NCI-H128 (cell line): ENCODE measurements around the gene PIEZO2.

Source experiments
- DNase-seq: peaks from one replicate; lab custom pipeline; 2025; ENCODE audit not compliant: unreplicated experiment; lab: John Stamatoyannopoulos, UW

PIEZO2 gene

DNA sequence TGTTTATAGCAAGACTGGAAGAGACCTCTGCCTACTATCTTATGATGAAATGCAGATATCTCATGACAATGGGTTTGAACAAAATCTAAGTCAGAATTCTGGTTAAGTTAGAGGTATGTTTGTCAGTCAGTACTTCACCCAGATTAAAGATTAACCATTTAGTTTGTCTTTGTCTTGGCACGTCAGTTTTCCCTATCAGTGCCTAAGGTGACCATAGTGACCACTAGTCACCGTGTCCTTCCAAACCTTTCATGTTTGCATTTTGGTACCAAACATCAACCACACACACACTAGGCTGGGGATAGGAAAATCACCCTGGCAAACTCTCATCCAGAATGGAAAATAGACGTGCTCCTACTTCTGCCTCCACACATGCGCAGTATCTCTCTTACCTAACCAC lies 248.9 kb downstream of the PIEZO2 start:
- DNase-seq: no peak

GRCh38 chr18:10899481-10899880 lies 249.9 kb downstream of the PIEZO2 start:
- DNase-seq: no peak

DNA sequence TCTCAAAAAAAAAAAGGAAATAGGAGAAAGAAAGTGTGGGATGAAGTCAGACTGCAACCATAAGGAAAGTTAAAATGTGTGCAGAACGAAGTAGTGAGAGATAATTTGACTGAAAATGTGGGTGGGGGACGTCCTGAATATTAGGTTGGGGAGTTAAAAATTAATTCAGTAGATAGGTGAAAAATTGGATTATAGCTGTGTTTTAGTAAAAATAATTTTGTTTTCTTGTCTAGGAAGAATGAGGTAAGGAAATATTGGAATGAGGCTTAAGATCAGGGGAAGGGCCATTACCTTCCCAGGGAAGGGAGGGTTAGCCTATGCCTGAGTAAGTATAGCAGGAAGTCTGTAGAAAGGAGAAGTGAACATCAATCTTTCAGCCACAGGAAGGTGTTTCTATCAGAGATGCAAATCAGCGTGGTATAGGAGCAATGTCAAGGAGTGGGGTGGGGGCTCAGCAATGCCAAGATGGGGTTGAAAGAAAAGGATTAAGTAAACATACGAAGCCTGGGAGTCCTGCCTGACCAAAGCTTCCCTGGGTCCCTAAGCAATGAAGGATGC lies 250.9 kb downstream of the PIEZO2 start:
- no peak for DNase-seq

DNA sequence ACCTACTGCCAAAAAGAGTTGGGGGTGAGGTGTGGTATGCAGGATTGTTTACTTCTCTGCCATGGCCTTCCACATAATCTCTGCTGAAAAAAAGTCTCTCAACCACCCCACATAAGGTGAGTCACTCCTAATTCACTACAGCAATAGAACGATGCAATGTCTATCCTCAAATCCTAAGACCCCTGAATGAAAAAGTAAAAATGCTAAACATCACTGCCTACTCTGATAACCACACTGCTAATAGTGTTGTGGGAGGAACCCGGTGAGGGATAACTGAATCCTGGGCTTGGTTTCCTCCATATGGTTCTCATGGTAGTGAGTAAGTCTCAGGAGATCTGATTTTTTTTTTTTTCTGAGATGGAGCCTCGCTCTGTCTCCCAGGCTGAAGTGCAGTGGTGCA lies 252.5 kb downstream of the PIEZO2 start:
- no peak for DNase-seq

GRCh38 chr18:10895976-10896375 lies 253.4 kb downstream of the PIEZO2 start:
- DNase-seq: no peak

GRCh38 chr18:10894501-10894900 lies 254.9 kb downstream of the PIEZO2 start:
- no peak for DNase-seq

GRCh38 chr18:10893761-10894160 lies 255.6 kb downstream of the PIEZO2 start:
- no peak for DNase-seq

DNA sequence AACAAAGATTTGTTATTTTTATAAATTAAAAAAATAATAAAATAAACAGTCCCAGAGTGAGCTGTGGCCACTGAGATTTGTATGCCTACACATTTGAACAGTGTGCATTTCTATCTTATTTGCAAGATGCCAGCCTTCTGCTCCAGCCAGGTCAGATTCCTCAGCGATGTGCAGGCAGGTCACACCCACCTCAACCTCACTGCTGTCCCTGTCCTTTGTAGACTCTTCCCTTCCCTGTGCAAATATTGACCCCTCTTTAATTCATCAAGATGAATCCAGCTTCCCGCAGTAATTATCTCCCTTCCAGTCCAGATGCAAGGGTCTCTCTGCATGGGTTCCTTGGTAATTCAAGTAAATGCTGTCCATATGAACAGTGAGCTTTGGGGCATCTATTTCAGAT lies 256.2 kb downstream of the PIEZO2 start:
- no peak for DNase-seq

DNA sequence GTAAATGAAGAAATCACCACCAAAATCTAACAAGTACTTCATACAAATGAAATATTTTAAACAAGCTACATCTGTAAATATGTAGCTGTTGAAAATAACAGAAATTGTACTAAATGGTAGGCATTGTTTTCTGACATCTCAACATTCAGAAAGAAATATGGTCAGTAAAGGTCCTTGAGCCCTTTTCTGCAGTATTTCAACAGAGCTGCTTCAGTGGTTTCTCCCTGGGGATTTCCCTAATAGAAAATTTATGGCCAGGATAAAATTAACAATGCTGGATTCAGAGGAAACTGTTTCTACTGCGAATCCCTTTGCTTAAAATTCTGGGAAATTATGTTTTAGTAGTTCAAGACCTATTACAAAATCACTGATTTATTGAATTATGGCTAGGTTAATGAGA lies 256.6 kb downstream of the PIEZO2 start:
- DNase-seq: no peak

DNA sequence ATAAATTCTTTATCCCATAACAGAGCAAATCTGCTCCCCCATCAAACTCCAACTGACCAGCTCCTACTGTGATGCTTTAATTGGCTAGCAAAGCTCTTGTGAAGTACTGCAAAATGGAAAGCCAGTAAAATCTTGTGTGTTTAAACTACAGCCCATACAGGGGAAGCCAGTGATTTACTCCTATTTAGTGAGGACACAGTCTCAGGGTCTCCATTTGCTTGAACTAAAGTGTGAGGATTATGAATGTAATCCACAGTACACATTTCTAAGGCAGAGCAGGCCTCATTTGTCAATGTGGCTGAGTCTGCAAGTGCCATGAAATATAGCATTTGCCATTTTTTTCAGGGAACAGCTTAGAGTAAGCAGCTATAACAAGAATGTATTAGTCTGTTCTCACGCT lies 259.3 kb downstream of the PIEZO2 start:
- no peak for DNase-seq

- DNase-seq: no peak
Observed at GRCh38 chr18:10878703-10879102, 270.7 kb downstream of the PIEZO2 start.

GRCh38 chr18:10877987-10878386 lies 271.4 kb downstream of the PIEZO2 start:
- no peak for DNase-seq

- no peak for DNase-seq
Observed at GRCh38 chr18:10875811-10876210, 273.6 kb downstream of the PIEZO2 start.

DNA sequence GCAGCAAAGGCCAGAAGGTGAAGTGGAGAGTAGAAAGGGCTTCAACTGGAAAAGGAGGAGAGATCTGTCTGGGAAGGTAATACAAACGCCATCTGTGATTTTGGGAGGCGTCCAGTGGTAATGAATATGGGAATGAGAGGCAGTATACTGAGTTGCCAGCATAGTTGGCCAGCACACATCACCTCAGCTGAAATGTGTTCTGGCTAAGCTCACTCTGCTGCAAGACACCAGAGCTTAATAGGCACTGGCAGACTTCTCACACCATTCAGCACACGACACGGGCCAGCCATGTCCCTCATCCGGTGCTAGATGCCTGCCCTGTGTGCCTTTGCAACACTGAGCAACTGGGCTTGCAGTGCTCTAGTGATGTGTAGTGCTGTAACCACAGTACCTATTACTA lies 277.1 kb downstream of the PIEZO2 start:
- no peak for DNase-seq

DNA sequence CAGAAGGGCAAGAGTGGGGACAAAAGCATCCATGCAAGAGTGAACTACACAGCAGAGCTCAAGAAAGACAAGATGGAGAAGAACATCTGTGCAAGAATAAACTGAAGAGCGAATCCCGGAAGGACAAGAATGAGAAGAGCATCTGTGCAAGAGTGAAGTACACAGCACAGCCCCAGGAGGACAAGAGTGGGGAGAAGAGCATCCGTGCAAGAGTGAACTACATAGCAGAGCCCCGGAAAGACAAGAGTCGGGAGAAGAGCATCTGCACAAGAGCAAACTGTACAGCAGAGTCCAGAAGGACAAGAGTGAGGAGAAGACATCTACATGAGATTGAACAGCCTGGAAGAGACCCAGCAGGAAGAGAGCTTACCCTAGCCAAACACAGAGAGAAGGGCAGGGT lies 284.6 kb downstream of the PIEZO2 start:
- no peak for DNase-seq

DNA sequence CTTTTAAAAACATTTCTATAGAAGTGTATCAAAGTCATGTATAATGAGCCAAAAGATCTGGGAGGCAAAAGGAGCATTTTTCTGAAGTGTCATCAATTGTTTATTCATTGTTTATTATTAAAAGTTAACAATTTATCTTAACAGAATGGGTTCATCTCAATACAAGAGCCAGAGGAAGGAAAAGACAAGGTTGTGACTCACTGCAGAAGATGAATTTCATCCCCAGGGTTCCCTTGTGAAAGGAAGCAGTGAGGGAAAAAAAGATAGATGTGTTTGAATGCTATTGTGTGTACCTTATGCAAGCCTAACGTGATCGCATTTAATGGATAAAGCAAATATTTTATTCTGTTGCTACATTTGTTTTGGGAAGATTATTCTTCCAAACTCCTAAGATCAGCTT lies 286.3 kb downstream of the PIEZO2 start:
- DNase-seq: no peak

DNA sequence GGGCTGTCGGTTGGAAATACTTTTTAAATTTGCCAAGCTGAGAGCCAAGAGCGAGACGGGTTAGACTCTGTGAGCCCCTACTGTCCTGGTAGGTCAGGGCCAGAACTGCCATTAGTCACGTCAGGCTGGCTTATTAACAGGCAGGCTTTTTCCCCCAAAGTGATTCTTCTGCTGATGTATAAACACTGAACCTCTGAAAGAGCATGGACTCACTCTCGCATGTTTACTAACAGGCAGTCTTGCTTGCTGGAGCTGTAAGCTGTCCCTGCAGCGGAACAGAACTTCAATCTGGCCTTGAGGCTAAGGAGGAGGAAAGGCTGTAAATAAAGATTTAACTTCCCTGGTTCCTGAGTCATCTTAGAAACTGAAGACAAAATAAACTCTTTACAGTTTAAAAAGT lies 288.4 kb downstream of the PIEZO2 start:
- DNase-seq: no peak

DNA sequence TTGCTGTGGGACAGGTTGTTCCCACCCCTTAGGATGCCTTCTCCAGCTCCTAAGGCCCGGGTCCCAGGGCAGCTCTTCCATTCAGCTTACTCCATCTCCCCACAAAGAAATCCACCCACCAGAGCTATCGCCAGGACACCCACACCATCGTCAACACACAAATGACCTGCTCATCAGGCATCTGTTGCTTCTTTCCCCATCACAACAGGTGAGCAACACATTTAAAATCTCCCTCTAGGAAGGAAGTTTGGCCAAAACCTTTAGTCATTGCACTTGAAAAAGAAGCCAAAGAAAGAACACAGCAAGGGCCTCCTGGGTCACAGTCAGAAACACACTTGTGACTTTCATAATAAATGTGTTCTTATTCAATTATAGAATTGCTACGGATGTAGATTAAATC lies 289.0 kb downstream of the PIEZO2 start:
- DNase-seq: no peak

- no peak for DNase-seq
Observed at GRCh38 chr18:10858477-10858876, 290.9 kb downstream of the PIEZO2 start.

DNA sequence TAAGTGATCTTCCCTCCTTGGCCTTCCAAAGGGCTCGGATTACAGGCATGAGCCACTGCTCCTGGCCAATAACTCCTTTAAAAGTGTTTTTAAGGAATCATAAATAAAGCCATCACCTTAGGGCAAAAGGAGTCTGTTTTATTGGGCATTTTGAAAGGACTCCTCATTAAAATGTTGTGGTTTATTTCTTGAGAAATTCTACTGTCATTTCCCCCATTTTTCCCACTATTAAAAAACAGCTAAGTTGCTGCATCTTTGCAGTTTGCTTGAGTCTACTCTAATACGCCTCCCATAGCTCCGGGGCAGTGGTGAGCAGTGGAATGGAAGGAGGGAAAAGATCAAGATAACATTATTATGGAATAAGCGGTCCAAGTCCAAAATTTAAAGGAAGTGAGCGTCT lies 293.2 kb downstream of the PIEZO2 start:
- no peak for DNase-seq

- DNase-seq: no peak
Observed at GRCh38 chr18:10852385-10853303, 296.7 kb downstream of the PIEZO2 start.

- DNase-seq: peak; percentile 43
Observed at GRCh38 chr18:10851824-10852319, 297.5 kb downstream of the PIEZO2 start.

- DNase-seq: no peak
Observed at GRCh38 chr18:10850840-10851239, 298.5 kb downstream of the PIEZO2 start.
